Stimulated activated CD4-positive, alpha-beta T cell treated with anti-CD3 and anti-CD28 coated beads, TNF-alpha, amount 100 ng/mL, for 24 hours (primary cell): Measurements from ENCODE around the gene PML.
"Not testable (repeated sequence)": the region's sequence is repeated elsewhere in the genome, so short reads cannot be mapped to it uniquely, and the experiment has no call there.

Experiments
- DNase-seq, 3 experiments: peaks; one replicate each; pipeline ENCODE4 v3.0.0-alpha.2; 2020; ENCODE audit warnings: low read depth in 3 of 3

The PML gene

GRCh38 chr15:74056330-74056729 is 61.8 kb downstream of the PML start:
- not testable (repeated sequence) for DNase-seq

GRCh38 chr15:74059050-74059833 is 64.7 kb downstream of the PML start:
- not testable (repeated sequence) for DNase-seq

GRCh38 chr15:74060251-74060650 is 65.7 kb downstream of the PML start:
- DNase-seq = no peak

GRCh38 chr15:74062236-74062635 is 67.7 kb downstream of the PML start:
- no peak for DNase-seq

GRCh38 chr15:74062671-74063070 is 68.2 kb downstream of the PML start:
- no peak for DNase-seq

GRCh38 chr15:74063425-74064146 is 69.1 kb downstream of the PML start:
- DNase-seq = not testable (repeated sequence)

GRCh38 chr15:74064183-74064582 is 69.7 kb downstream of the PML start:
- DNase-seq = not testable (repeated sequence)

GRCh38 chr15:74064822-74065221 is 70.3 kb downstream of the PML start:
- DNase-seq = not testable (repeated sequence)

- peak; percentile 21 to 51 (median 25) for DNase-seq
Measured at GRCh38 chr15:74065684-74066411, 71.3 kb downstream of the PML start.

- DNase-seq = not testable (repeated sequence)
Measured at GRCh38 chr15:74071645-74072044, 77.1 kb downstream of the PML start.

GRCh38 chr15:74072132-74072531 is 77.6 kb downstream of the PML start:
- DNase-seq = not testable (repeated sequence)

- DNase-seq = peak in 1 of 3 experiments; percentile 44
Measured at GRCh38 chr15:74072614-74073337, 78.3 kb downstream of the PML start.

- not testable (repeated sequence) for DNase-seq
Measured at GRCh38 chr15:74075781-74076180, 81.3 kb downstream of the PML start.

- DNase-seq = not testable (repeated sequence)
Measured at GRCh38 chr15:74082450-74082849, 87.9 kb downstream of the PML start, which contains the start of gene GOLGA6A. GOLGA6A (minus strand) TSS chr15:74082550; CDS start chr15:74082509, 41 bp downstream.

- not testable (repeated sequence) for DNase-seq
Measured at GRCh38 chr15:74094567-74094966, 100.1 kb downstream of the PML start.

- not testable (repeated sequence) for DNase-seq
Measured at GRCh38 chr15:74095610-74096009, 101.1 kb downstream of the PML start.

- not testable (repeated sequence) for DNase-seq
Measured at GRCh38 chr15:74096753-74097474, 102.4 kb downstream of the PML start.
